HepG2 (cell line): ENCODE measurements around the gene CTRB2. TPM values are rescaled to one million over a fixed set of nuclear protein-coding genes. Genes with fewer than 3 reads are reported as not detected.

ENCODE experiments used
- CEBPB ChIP-seq: IDR thresholded peaks from 2 replicates; pipeline ENCODE4 v1.6.1; 2011; ENCODE audit warnings: low read depth, low read length, improper control_type of control experiment, borderline replicate concordance
- FOSL2 ChIP-seq: sonication (generic); formaldehyde crosslinking; IDR thresholded peaks from 2 replicates; pipeline ENCODE4 v1.4.0; 2020; ENCODE audit warnings: missing genetic modification reagents
- GATAD1 ChIP-seq: IDR thresholded peaks from 2 replicates; pipeline ENCODE4 v1.6.1; 2016; ENCODE audit warnings: missing genetic modification reagents, missing compliant biosample characterization
- HMGXB4 ChIP-seq, 2 experiments: sonication (generic) in 1 of 2; formaldehyde crosslinking in 1 of 2; IDR thresholded peaks; 2 replicates each; pipeline versions ENCODE4 v1.4.0 to v1.6.1; 2018 to 2020; ENCODE audit warnings: missing genetic modification reagents in 2 of 2, borderline replicate concordance in 1 of 2, low read depth in 1 of 2, mild to moderate bottlenecking in 1 of 2, missing biosample characterization in 1 of 2
- KDM5A ChIP-seq: fragments of 200-600 bp; sonication (generic); IDR thresholded peaks from 2 replicates; pipeline ENCODE4 v1.7.0; 2018; ENCODE audit warnings: antibody characterized with exemption, mild to moderate bottlenecking, low read length, borderline replicate concordance
- MAX ChIP-seq: IDR thresholded peaks from 2 replicates; pipeline ENCODE4 v1.6.1; 2012; ENCODE audit warnings: inconsistent platforms
- NONO ChIP-seq, 2 experiments: fragments of 450-650 bp in 1 of 2; sonication (generic) in 1 of 2; formaldehyde crosslinking in 1 of 2; IDR thresholded peaks in 1 of 2; conservative IDR thresholded peaks in 1 of 2; 2 replicates each; pipeline versions ENCODE4 v1.6.1 to v1.8.0; 2017 to 2022; ENCODE audit warnings: mild to moderate bottlenecking in 1 of 2, missing genetic modification reagents in 1 of 2, moderate library complexity in 1 of 2
- RBFOX2 ChIP-seq: fragments of 200-400 bp; formaldehyde crosslinking; IDR thresholded peaks from 2 replicates; pipeline ENCODE4 v1.6.1; 2017; ENCODE audit warnings: low read depth, mild to moderate bottlenecking, low read length
- RNF2 ChIP-seq: fragments of 450-650 bp; conservative IDR thresholded peaks from 2 replicates; pipeline ENCODE4 v1.6.1; 2016; ENCODE audit warnings: low read depth
- TCF12 ChIP-seq, 2 experiments: fragments of 450-650 bp in 1 of 2; sonication (generic) in 1 of 2; formaldehyde crosslinking in 1 of 2; IDR thresholded peaks; 2 replicates each; pipeline versions ENCODE4 v1.6.1 to v1.8.0; 2017 to 2022; ENCODE audit warnings: antibody characterized with exemption in 1 of 2, mild to moderate bottlenecking in 1 of 2, missing genetic modification reagents in 1 of 2, moderate library complexity in 1 of 2
- TFDP1 ChIP-seq: IDR thresholded peaks from 2 replicates; pipeline ENCODE4 v1.6.1; 2016; ENCODE audit warnings: missing compliant biosample characterization, missing genetic modification reagents, borderline replicate concordance
- THAP11 ChIP-seq: IDR thresholded peaks from 2 replicates; pipeline ENCODE4 v1.6.1; 2016; ENCODE audit warnings: missing biosample characterization, missing genetic modification reagents
- ZBTB14 ChIP-seq: sonication (generic); formaldehyde crosslinking; IDR thresholded peaks from 2 replicates; pipeline ENCODE4 v1.4.0; 2020; ENCODE audit warnings: missing genetic modification reagents
- ZMYM3 ChIP-seq: sonication (generic); formaldehyde crosslinking; IDR thresholded peaks from 2 replicates; pipeline ENCODE4 v1.5.1; 2020; ENCODE audit warnings: mild to moderate bottlenecking, missing genetic modification reagents
- ZNF138 ChIP-seq: sonication (generic); formaldehyde crosslinking; IDR thresholded peaks from 2 replicates; pipeline ENCODE4 v1.5.0; 2020; ENCODE audit warnings: mild to moderate bottlenecking, low read depth, missing genetic modification reagents
- ZNF224 ChIP-seq: sonication (generic); formaldehyde crosslinking; IDR thresholded peaks from 2 replicates; pipeline ENCODE4 v1.5.0; 2020; ENCODE audit warnings: mild to moderate bottlenecking, missing genetic modification reagents
- ZNF274 ChIP-seq: sonication (generic); formaldehyde crosslinking; IDR thresholded peaks from 2 replicates; pipeline ENCODE4 v1.5.1; 2020; ENCODE audit warnings: mild to moderate bottlenecking, missing genetic modification reagents
- ZNF275 ChIP-seq: sonication (generic); formaldehyde crosslinking; IDR thresholded peaks from 2 replicates; pipeline ENCODE4 v1.8.0; 2022; ENCODE audit warnings: missing genetic modification reagents, mild to moderate bottlenecking, inconsistent platforms, borderline replicate concordance
- ZNF329 ChIP-seq: sonication (generic); formaldehyde crosslinking; IDR thresholded peaks from 2 replicates; pipeline ENCODE4 v1.9.0; 2021; ENCODE audit warnings: low read depth, mild to moderate bottlenecking, missing genetic modification reagents
- ZNF331 ChIP-seq: sonication (generic); formaldehyde crosslinking; IDR thresholded peaks from 2 replicates; pipeline ENCODE4 v1.4.0; 2020; ENCODE audit warnings: missing genetic modification reagents
- ZNF432 ChIP-seq: sonication (generic); formaldehyde crosslinking; IDR thresholded peaks from 2 replicates; pipeline ENCODE4 v1.5.0; 2020; ENCODE audit warnings: missing genetic modification reagents, mild to moderate bottlenecking, borderline replicate concordance
- ZNF44 ChIP-seq: sonication (generic); formaldehyde crosslinking; IDR thresholded peaks from 2 replicates; pipeline ENCODE4 v1.5.1; 2020; ENCODE audit warnings: mild to moderate bottlenecking, missing genetic modification reagents
- polyA plus RNA-seq, 8 experiments: library from polyadenylated mRNA; depleted of rRNA in 3 of 8; stranded (reverse) in 7 of 8; unstranded in 1 of 8; fragments of >200 nt; fragmentation: Illumina TruSeq in 4 of 8; extraction: Trizol in 4 of 8; gene quantifications; 2 replicates each; pipeline versions ENCODE4 v1.2.1 to v1.2.3, GENCODE V29; 2011 to 2016; ENCODE audit warnings: low read depth in 4 of 8, missing spikeins in 1 of 8, mixed read lengths in 1 of 8; ENCODE audit not compliant: insufficient read depth in 1 of 8
- total RNA-seq, 5 experiments: library from RNA; depleted of rRNA; stranded (reverse); fragments of >200 nt; fragmentation: Illumina TruSeq; extraction: Trizol; gene quantifications; 2 replicates each; pipeline ENCODE4 v1.2.3, GENCODE V29; 2016; ENCODE audit warnings: low read depth in 1 of 5

Gene CTRB2
- total and polyA plus RNA-seq, 2 of the 13 experiments (the other 11 are each of a cell fraction or from before 2014, with no cell fraction given): 0.13 TPM; not detected in 1

GRCh38 chr16:75251280-75252048 lies 44.5 kb upstream of the CTRB2 start, which contains the start of gene BCAR1 (continued):
- TF ChIP-seq TFDP1 (CRISPR knock-in tag) (peak; percentile 58), ZNF329 (CRISPR knock-in tag) (0 out of 2 replicates have a peak, but pooled peaks have one; percentile 50), ZNF44 (0 out of 2 replicates have a peak, but pooled peaks have one; percentile 9), KDM5A (no peak), THAP11 (CRISPR knock-in tag) (0 out of 2 replicates have a peak, but pooled peaks have one; percentile 6), MAX (peak; percentile 83), ZNF138 (CRISPR knock-in tag) (0 out of 2 replicates have a peak, but pooled peaks have one; percentile 18), NONO (IDR thresholded peaks at IDR 0.05) (no peak), NONO (CRISPR knock-in tag; conservative IDR thresholded peaks at IDR 0.05) (peak; percentile 68), ZNF274 (CRISPR knock-in tag) (0 out of 2 replicates have a peak, but pooled peaks have one; percentile 28), ZNF432 (CRISPR knock-in tag) (no peak), ZBTB14 (peak; percentile 79), RNF2 (peak; percentile 20; the same call in 1 of the 2 replicates), ZNF224 (CRISPR knock-in tag) (0 out of 2 replicates have a peak, but pooled peaks have one; percentile 7), FOSL2 (CRISPR knock-in tag) (0 out of 2 replicates have a peak, but pooled peaks have one; percentile 19), ZMYM3 (0 out of 2 replicates have a peak, but pooled peaks have one; percentile 42), GATAD1 (CRISPR knock-in tag) (peak; percentile 10; the same call in 1 of the 2 replicates), CEBPB (no peak), TCF12 (IDR thresholded peaks at IDR 0.05) (no peak), TCF12 (CRISPR knock-in tag; IDR thresholded peaks at IDR 0.05) (0 out of 2 replicates have a peak, but pooled peaks have one; percentile 90), HMGXB4 (CRISPR knock-in tag; IDR thresholded peaks at IDR 0.05; ENCODE audit: borderline replicate concordance in 1 of 2, low read depth in 1 of 2) (peak in 1 of 2 experiments; percentile 20; a peak in 3 of 4 replicates), ZNF331 (CRISPR knock-in tag) (peak; percentile 6; the same call in 1 of the 2 replicates), RBFOX2 (peak; percentile 85), ZNF275 (CRISPR knock-in tag) (no peak)
